Bone marrow (tissue), 2 donors: Measurements from ENCODE around the gene SIAH2.

Experiments used
- DNase-seq, 2 donors: peaks; one replicate each; lab custom pipeline; 2025; lab: John Stamatoyannopoulos, UW

Gene SIAH2

GRCh38 chr3:150775001-150775599 lies 12.1 kb upstream of the SIAH2 start:
- no peak for DNase-seq

- no peak for DNase-seq
Observed at GRCh38 chr3:150773616-150774192, 10.7 kb upstream of the SIAH2 start.

- DNase-seq, result no peak
Observed at GRCh38 chr3:150771600-150771999, 8.6 kb upstream of the SIAH2 start.

- DNase-seq, result no peak
Observed at GRCh38 chr3:150770681-150771080, 7.7 kb upstream of the SIAH2 start.

GRCh38 chr3:150766742-150767141 lies 3.8 kb upstream of the SIAH2 start:
- no peak for DNase-seq

- no peak for DNase-seq
Observed at GRCh38 chr3:150765949-150766720, 3.2 kb upstream of the SIAH2 start.

- DNase-seq, result no peak
Observed at GRCh38 chr3:150764967-150765366, 2.0 kb upstream of the SIAH2 start.

- DNase-seq, result no peak
Observed at GRCh38 chr3:150764566-150764965, 1.6 kb upstream of the SIAH2 start.

- DNase-seq, result peak in 1 of 2 donors; percentile 41
Observed at GRCh38 chr3:150763841-150764483, 993 bp upstream of the SIAH2 start.

- no peak for DNase-seq
Observed at GRCh38 chr3:150762662-150763121, 277 bp downstream of the SIAH2 start.

- DNase-seq, result no peak
Observed at GRCh38 chr3:150761831-150762661, 923 bp downstream of the SIAH2 start.

GRCh38 chr3:150760431-150761200 lies 2.4 kb downstream of the SIAH2 start:
- no peak for DNase-seq

- DNase-seq, result no peak
Observed at GRCh38 chr3:150759947-150760346, 3.0 kb downstream of the SIAH2 start.

- no peak for DNase-seq
Observed at GRCh38 chr3:150759319-150759718, 3.6 kb downstream of the SIAH2 start.

GRCh38 chr3:150757768-150758167 lies 5.2 kb downstream of the SIAH2 start:
- no peak for DNase-seq

- no peak for DNase-seq
Observed at GRCh38 chr3:150757364-150757763, 5.6 kb downstream of the SIAH2 start.

GRCh38 chr3:150756491-150757059 lies 6.4 kb downstream of the SIAH2 start:
- no peak for DNase-seq

- DNase-seq, result no peak
Observed at GRCh38 chr3:150755902-150756301, 7.1 kb downstream of the SIAH2 start.

GRCh38 chr3:150754896-150755295 lies 8.1 kb downstream of the SIAH2 start:
- DNase-seq, result no peak

GRCh38 chr3:150751781-150752263 lies 11.1 kb downstream of the SIAH2 start:
- DNase-seq, result no peak

GRCh38 chr3:150749255-150749654 lies 13.7 kb downstream of the SIAH2 start:
- no peak for DNase-seq
